GM21515 (cell line): Measurements from ENCODE around the gene UBIAD1.
"Not testable (repeated sequence)": the region's sequence is repeated elsewhere in the genome, so short reads cannot be mapped to it uniquely, and the experiment has no call there.

Source experiments
- ATAC-seq: cut with Tn5 transposase; IDR thresholded peaks from one replicate; pipeline ENCODE4 v1.9.1; 2021; ENCODE audit not compliant: unreplicated experiment

UBIAD1 gene

DNA sequence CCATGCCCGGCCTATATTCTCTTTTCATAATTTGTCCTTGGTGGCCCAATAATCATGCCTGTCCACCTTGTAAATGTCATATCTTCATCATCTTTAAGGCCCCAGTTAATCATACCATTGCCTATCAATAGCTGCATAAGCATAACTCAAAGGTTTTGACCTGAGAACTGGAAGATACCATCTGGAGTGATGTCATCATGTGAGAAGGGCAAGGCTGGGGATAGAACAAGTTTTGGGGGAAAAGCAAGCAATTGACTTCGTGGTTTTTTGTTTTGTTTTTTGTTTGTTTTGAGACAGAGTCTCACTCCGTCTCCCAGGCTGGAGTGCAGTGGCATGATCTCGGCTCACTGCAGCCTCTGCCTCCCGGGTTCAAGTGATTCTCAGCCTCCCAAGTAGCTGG is 6.2 kb downstream of the UBIAD1 start:
- ATAC-seq: no peak

DNA sequence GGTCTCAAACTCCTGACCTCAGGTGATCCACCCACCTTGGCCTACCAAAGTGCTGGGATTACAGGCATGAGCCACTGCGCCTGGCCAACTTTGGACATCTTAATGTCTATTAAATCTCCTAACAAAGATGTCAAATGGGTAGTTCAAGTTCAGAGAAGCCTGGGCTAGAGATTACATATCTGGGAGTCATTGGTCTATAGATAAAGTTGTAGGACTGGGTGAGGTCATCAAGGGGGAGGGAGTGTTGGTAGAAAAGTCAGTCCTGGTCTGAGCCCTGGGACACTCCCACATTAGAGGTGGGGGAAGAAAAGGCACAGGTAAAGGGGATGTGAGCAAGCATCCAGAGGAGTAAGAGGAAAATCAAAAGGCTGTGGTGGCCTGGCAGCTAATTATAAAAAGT is 6.6 kb downstream of the UBIAD1 start:
- ATAC-seq: no peak

DNA sequence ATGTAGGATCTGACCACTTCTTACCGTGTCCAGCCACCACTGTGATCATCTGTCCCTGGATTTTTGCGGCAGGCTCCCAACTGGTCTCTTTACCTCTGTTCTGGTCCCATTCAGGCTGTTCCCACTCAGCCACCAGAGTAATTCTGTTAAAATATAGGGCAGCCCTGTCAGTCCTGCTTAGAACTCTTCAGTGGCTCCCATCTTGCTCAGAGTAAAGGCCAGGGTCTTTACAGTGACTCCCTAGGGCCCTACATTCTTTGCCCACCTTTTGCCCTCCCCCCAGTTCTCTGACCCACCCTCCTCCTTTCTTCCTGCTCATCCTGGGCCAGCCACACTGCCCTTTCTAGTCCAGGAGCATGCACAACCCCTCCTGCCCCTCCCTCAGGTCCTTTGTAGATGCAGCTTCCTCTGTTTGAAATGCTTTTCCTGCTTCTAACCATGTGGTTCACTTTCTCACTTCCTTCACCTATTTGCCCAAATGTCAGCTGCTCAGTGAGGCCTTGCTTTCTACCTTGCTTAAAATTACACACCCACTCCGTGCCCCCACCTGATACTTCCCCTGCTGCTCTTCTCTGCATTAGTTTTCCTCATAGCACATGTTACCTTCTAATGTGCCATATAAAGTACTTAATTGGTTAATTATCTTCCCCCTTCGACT is 7.8 kb downstream of the UBIAD1 start:
- ATAC-seq: peak; percentile 55

DNA sequence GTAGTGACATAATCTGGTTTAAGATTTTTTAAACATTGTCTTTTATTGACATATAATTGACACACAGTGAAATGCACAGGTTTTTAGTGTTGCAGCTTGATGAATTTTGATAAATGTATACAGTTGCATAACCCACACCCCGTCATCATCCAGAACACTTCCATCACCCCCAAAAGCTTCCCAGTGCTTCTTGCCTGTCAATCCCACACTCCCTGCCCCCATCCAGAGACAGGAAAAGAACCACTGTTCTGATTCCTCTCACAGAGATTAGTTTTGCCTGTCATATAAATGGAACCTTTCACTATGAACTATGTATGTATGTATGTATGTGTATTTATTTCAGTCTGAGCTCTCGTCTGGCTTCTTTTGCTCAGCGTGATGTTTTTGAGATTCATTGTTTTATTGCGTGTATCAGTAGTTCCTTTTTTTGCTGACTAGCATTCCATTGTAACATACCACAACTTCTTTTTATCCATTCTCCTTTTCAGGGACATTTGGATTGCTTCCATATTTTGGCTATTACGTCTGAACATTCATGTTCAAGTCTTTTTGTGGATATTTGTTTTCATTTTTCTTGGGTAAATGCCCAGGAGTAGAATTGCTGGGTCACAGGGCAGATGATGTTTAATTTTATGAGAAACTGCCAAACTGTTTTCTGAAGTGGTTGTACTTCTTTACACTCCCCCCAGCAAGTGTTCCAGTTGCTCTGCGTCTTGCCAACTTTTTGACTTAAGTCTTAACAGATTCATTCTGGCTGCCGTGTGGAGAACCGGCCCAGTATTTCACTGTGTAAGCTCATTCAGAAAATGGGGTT is 8.7 kb downstream of the UBIAD1 start:
- ATAC-seq: no peak

- ATAC-seq: no peak
Measured at GRCh38 chr1:11283151-11283550, 10.2 kb downstream of the UBIAD1 start.

DNA sequence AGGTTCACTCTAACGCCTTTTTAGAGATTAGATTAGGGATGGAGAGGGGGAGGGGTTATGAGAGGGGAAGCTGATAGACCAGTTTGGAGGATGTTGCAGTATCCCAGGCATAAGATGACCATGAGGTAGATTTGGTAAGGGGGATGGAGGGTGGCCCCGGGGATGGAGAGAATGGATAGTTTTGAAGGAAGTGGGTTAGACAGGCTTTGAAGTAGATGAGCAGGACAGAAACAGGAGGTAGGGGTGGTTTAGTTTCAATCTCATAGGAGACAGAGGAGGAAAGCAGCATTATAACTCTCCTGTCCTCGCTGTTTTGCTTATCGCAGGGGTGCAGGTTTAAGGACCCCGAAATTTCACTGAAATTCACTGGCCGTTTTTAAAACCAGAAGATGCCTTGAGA is 11.8 kb downstream of the UBIAD1 start:
- no peak for ATAC-seq

DNA sequence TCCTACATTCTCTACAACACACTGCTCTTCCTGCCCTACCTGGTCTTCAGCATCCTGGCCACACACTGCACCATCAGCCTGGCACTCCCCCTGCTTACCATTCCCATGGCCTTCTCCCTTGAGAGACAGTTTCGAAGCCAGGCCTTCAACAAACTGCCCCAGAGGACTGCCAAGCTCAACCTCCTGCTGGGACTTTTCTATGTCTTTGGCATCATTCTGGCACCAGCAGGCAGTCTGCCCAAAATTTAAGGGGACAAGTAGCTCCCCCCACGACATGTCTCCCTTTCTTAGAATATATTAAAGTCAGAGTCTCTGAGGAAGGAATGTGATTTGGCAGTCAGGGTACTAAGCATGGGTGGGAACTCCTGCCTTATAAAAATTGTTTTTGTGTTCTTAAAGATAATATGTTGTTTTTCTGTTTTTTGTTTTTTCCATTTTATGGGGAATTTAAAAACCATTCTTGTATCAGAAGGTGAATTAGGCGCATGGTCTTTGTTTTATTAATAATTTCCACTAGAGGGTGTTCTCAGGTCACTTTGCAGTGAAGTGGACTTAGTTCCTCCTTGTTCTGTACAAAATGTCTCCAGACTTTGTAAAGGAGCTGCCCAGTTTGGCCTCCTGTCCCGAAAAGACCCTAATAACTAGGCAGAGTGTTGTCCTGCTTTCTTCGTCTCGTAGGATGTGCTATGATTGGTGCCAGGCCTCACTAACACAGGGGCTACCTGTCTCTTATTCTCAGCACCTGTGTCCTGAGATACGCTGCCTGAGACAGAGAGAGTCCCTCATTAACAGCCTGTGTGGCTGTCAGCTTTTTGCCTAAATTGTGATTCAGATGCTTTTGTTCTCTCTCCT is 13.1 kb downstream of the UBIAD1 start:
- no peak for ATAC-seq

GRCh38 chr1:11286735-11287410 is 13.9 kb downstream of the UBIAD1 start:
- no peak for ATAC-seq

DNA sequence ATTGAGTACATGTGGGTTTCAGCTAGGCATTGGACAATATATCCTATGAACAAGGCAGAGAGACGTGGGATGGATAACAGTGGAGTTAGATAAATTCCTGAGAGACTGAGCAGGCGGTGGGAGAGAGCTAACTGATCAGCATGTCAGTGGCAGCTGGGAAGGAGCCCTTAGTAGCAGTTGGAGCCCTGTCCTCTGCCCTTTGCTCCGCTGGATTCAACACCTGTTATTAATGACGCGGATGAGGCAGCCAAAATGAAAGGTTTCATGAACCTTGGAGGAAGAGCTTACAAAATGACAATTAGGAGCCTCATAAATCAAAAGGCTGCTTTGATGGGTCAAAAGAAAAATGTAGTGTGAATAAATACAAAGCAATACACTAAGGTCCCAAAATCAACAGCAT is 16.1 kb downstream of the UBIAD1 start:
- no peak for ATAC-seq

DNA sequence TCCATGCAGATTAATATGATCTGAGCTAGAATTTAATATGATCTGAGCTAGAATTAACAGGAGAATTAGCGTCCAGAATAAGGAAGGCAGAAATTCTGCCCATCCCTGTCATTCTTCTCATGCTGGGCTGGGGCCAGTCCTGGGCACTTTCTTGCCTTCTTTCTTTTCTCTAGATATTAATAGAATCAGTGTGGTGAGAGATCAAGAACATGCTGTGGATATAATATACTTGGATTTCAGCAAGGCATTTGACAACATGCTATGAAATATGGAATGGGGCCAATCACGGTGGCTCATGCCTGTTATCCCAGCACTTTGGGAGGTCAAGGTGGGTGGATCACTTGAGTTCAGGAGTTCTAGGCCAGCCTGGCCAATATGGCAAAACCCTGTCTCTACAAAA is 18.1 kb downstream of the UBIAD1 start:
- ATAC-seq: no peak

DNA sequence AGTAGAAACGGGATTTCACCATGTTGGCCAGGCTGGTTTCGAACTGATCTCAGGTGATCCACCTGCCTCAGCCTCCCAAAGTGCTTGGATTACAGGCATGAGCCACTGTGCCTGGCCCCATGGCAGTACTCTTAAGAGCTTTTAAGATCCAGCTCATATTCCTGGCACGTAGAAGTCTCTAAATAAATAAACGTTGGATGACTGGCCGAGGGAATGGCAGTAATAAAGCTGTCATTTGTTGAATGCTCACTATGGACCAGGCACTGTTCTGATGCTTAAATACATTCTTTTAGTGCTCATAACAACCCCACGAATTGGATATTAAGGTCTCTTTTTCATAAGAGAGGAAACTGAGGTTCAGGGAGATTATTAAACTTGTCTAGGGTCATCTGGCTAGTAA is 20.9 kb downstream of the UBIAD1 start:
- ATAC-seq: no peak

GRCh38 chr1:11294951-11295350 is 22.0 kb downstream of the UBIAD1 start:
- ATAC-seq: no peak

- ATAC-seq: no peak
Measured at GRCh38 chr1:11295905-11296304, 22.9 kb downstream of the UBIAD1 start.

DNA sequence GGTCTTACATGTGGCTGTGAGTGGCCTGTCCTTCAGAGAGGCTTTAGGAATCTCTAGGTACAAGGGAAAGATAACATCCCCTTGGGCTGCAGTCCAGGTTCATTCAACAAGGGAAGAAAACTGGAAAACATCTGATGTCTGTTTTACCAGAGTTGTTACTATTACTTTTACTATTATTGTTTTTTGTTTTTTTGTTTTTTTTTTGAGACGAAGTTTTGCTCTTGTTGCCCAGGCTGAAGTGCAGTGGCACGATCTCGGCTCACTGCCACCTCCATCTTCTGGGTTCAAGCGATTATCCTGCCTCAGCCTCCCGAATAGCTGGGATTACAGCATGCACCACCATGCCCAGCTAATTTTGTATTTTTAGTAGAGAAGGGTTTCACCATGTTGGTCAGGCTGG is 24.8 kb downstream of the UBIAD1 start:
- ATAC-seq: not testable (repeated sequence)

GRCh38 chr1:11298390-11299224 is 25.6 kb downstream of the UBIAD1 start:
- ATAC-seq: no peak

- no peak for ATAC-seq
Measured at GRCh38 chr1:11299225-11299574, 26.2 kb downstream of the UBIAD1 start.

DNA sequence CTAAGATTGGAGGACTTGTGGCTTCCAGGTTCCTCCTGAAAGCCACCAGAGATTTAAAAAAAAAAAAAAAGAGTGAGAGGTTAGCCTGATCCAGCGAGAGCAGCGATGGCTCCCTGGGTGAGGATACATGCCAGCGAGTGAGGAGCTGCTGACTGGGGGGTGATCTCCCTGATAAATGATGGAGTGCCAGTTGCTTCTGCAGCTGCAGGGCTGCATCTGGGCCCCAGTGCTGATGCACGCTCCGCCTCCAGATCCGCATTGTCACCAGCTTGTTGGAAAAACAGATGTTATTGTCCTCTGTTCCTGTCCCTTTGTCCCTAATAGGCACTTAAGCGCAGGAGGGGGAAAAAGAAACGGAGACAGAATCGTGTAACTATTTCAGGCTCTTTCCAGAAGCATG is 28.6 kb downstream of the UBIAD1 start:
- no peak for ATAC-seq

- ATAC-seq: no peak
Measured at GRCh38 chr1:11302366-11302765, 29.4 kb downstream of the UBIAD1 start.

DNA sequence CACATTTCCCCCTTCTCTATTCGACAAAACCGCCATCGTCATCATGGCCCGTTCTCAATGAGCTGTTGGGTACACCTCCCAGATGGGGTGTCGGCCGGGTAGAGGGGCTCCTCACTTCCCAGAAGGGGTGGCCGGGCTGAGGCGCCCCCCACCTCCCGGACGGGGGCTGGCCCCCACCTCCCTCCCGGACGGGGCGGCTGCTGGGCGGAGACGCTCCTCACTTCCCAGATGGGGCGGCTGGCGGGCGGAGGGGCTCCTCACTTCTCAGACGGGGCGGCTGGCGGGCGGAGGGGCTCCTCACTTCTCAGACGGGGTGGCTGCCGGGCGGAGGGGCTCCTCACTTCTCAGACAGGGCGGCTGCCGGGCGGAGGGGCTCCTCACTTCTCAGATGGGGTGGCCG is 32.5 kb downstream of the UBIAD1 start:
- not testable (repeated sequence) for ATAC-seq

DNA sequence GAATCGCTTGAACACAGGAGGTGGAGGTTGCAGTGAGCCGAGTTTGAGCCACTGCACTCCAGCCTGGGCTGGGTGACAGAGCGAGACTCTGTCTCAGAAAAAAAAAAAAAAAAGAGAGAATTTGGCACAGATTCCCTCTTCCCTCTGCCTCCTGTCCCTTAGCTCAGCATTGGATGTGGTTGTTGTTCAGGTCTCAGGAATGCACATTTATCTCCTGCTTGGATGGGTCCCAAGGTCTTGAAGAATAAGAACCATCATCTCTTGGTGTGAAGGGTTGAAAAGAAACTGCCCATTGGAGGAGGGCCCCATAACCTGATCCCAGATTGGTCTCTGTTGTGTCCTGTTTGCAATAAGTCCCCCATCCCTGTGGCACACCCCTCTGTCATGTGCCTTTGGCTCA is 34.9 kb downstream of the UBIAD1 start:
- no peak for ATAC-seq
